Brain microvascular endothelial cell (primary cell): ENCODE results near the gene ALOX12.

Experiments
- DNase-seq: peaks from one replicate; pipeline ENCODE4 v3.0.0-alpha.2; 2020
- H3K27ac ChIP-seq: fragments of 250-450 bp; sonication (Bioruptor Pico); 2 replicates; pipeline ENCODE4 v1.5.1; 2020; ENCODE audit warnings: mild to moderate bottlenecking, moderate library complexity
- H3K27me3 ChIP-seq: fragments of 250-450 bp; sonication (Bioruptor Pico); replicated peaks from 2 replicates; pipeline ENCODE4 v1.5.1; 2020; ENCODE audit warnings: mild to moderate bottlenecking
- H3K36me3 ChIP-seq: fragments of 250-450 bp; sonication (Bioruptor Pico); replicated peaks from 2 replicates; pipeline ENCODE4 v1.5.1; 2020; ENCODE audit warnings: mild to moderate bottlenecking
- H3K4me3 ChIP-seq: 2 replicates; pipeline ENCODE4 v1.5.1; 2011; ENCODE audit warnings: low read depth, mild to moderate bottlenecking, control low read depth, low read length, moderate library complexity
- CTCF ChIP-seq: IDR thresholded peaks from 2 replicates; pipeline ENCODE4 v1.5.1; 2011; ENCODE audit warnings: low read depth, mild to moderate bottlenecking, moderate library complexity, low read length, control low read depth, inconsistent platforms; ENCODE audit errors: missing control alignments
- in situ Hi-C: cut with HindIII; loops from 2 replicates; pipeline ENCODE4 v1.10.0; 2017; ENCODE audit warnings: low sequenced_read_pairs, low pct_ligation_motif_present

Gene ALOX12

GRCh38 chr17:7014261-7014994 lies 18.6 kb downstream of the ALOX12 start:
- DNase-seq = peak; percentile 94
- Histone ChIP-seq H3K4me3 (peak overlapping the region; percentile 96), H3K27ac (peak overlapping the region; percentile 100), H3K36me3 (no peaks in the 10 kb centered on the region), H3K27me3 (no peaks in the 10 kb centered on the region)
- in situ Hi-C loops = no loop called here
- peak; percentile 56 for TF ChIP-seq CTCF

GRCh38 chr17:7014995-7015958 lies 19.4 kb downstream of the ALOX12 start:
- peak; percentile 78 for DNase-seq
- Histone ChIP-seq H3K36me3 (no peaks in the 10 kb centered on the region), H3K27ac (peak overlapping the region; percentile 100), H3K27me3 (no peaks in the 10 kb centered on the region), H3K4me3 (peak overlapping the region; percentile 96)
- in situ Hi-C loops = no loop called here
- no peak for TF ChIP-seq CTCF

- no peak overlapping the region for H3K4me3 ChIP-seq
- no peak for TF ChIP-seq CTCF
- no peaks in the 10 kb centered on the region for H3K36me3 ChIP-seq
- in situ Hi-C loops = no loop called here
- no peak overlapping the region for H3K27ac ChIP-seq
- no peak for DNase-seq
- no peaks in the 10 kb centered on the region for H3K27me3 ChIP-seq
Measured at GRCh38 chr17:7016418-7016817, 20.6 kb downstream of the ALOX12 start.

- Histone ChIP-seq H3K27me3 (no peaks in the 10 kb centered on the region), H3K36me3 (no peaks in the 10 kb centered on the region), H3K4me3 (no peak overlapping the region), H3K27ac (no peak overlapping the region)
- no peak for TF ChIP-seq CTCF
- DNase-seq = no peak
- in situ Hi-C loops = no loop called here
Measured at GRCh38 chr17:7016886-7017826, 21.3 kb downstream of the ALOX12 start.

- no peak for DNase-seq
- TF ChIP-seq CTCF = no peak
- no peak overlapping the region for H3K27ac ChIP-seq
Measured at GRCh38 chr17:7017827-7018200, 22.0 kb downstream of the ALOX12 start.

More at GRCh38 chr17:7017827-7018200, 22.0 kb downstream of the ALOX12 start:
- no peaks in the 10 kb centered on the region for H3K36me3 ChIP-seq
- no peaks in the 10 kb centered on the region for H3K27me3 ChIP-seq
- in situ Hi-C loops = no loop called here
- no peak overlapping the region for H3K4me3 ChIP-seq
